HCT116 (cell line): ENCODE data around the gene LTB4R2. TPM values are rescaled to one million over a fixed set of nuclear protein-coding genes. Genes with fewer than 3 reads are reported as not detected.

Experiments used
- ATAC-seq: fragments of 200-7000 bp; cut with Tn5 transposase; 2 replicates; pipeline ENCODE4 v1.9.1; 2020; ENCODE audit warnings: mild to moderate bottlenecking, moderate library complexity
- BruUV-seq: library from RNA; stranded (reverse); fragments of 400-500 nt; replicated peaks from 2 replicates; lab custom pipeline; 2021; lab: Mats Ljungman, UMichigan
- CTCF ChIA-PET: fragments of 300-600 bp; sonication (Branson Sonifier 250); formaldehyde crosslinking; loops from one replicate; lab custom pipeline; 2021; ENCODE audit warnings: antibody characterized with exemption; lab: Charles Lee
- POLR2A ChIA-PET: fragments of 300-600, 350-600 bp; sonication (Branson Sonifier 250); formaldehyde crosslinking; loops from one replicate; lab custom pipeline; 2021; ENCODE audit warnings: antibody characterized with exemption; lab: Charles Lee
- RAD21 ChIA-PET, 2 experiments: fragments of 300-600 bp; sonication (Branson Sonifier 250); formaldehyde crosslinking; loops; one replicate each; lab custom pipeline; 2023; ENCODE audit warnings: low total read pairs in 2 of 2; ENCODE audit not compliant: uncharacterized antibody in 2 of 2, unreplicated experiment in 2 of 2, low non-redundant PET in 1 of 2; lab: Charles Lee
- DNase-seq: peaks from one replicate; pipeline ENCODE4 v3.0.0-alpha.2; 2010; ENCODE audit warnings: low read depth, low spot score
- H2AFZ ChIP-seq: fragments of 200-600 bp; shearing (Covaris generic), sonication (generic); 2 replicates; pipeline ENCODE4 v1.6.1; 2017; ENCODE audit warnings: low read depth, mixed run types, mixed read lengths, antibody characterized with exemption, low read length; ENCODE audit not compliant: poor library complexity, severe bottlenecking
- H3K27ac ChIP-seq: 2 replicates; pipeline ENCODE4 v1.5.1; 2012; ENCODE audit warnings: low read depth, low read length
- H3K27me3 ChIP-seq: fragments of 200-600 bp; sonication (generic); 2 replicates; pipeline ENCODE4 v1.6.1; 2016; ENCODE audit warnings: mixed run types, low read length, mixed read lengths; ENCODE audit not compliant: insufficient read depth
- H3K36me3 ChIP-seq, 2 experiments: fragments of 200-500 bp in 1 of 2; fragments of 200-600 bp in 1 of 2; sonication (Bioruptor generic) in 1 of 2; sonication (generic) in 1 of 2; 2 replicates each; pipeline versions ENCODE4 v1.5.1 to v1.6.1; 2014 to 2016; ENCODE audit warnings: low read length in 2 of 2, inconsistent platforms in 1 of 2, mixed read lengths in 1 of 2, mixed run types in 1 of 2; ENCODE audit not compliant: insufficient read depth in 2 of 2, control insufficient read depth in 1 of 2
- H3K4me1 ChIP-seq, 2 experiments: fragments of 200-600 bp in 1 of 2; sonication (generic) in 1 of 2; 2 replicates each; pipeline versions ENCODE4 v1.5.1 to v1.6.1; 2012 to 2017; ENCODE audit warnings: low read length in 2 of 2, inconsistent platforms in 1 of 2, mild to moderate bottlenecking in 1 of 2, mixed read lengths in 1 of 2, mixed run types in 1 of 2, moderate library complexity in 1 of 2; ENCODE audit not compliant: insufficient read depth in 2 of 2, control insufficient read depth in 1 of 2
- H3K4me2 ChIP-seq: fragments of 200-600 bp; sonication (generic); 2 replicates; pipeline ENCODE4 v1.6.1; 2017; ENCODE audit warnings: mixed run types, low read length, mixed read lengths
- H3K4me3 ChIP-seq, 2 experiments: fragments of 200-600 bp in 1 of 2; sonication (generic) in 1 of 2; replicated peaks in 1 of 2; 2 replicates each; pipeline ENCODE4 v1.5.1; 2011 to 2016; ENCODE audit warnings: low read length in 2 of 2, control low read depth in 1 of 2, low read depth in 1 of 2, mild to moderate bottlenecking in 1 of 2, mixed read lengths in 1 of 2, mixed run types in 1 of 2
- H3K79me2 ChIP-seq: fragments of 200-600 bp; sonication (generic); 2 replicates; pipeline ENCODE4 v1.6.1; 2017; ENCODE audit warnings: mild to moderate bottlenecking, mixed run types, low read length, moderate library complexity, mixed read lengths; ENCODE audit not compliant: insufficient read depth
- H3K9ac ChIP-seq: fragments of 200-600 bp; sonication (generic); 2 replicates; pipeline ENCODE4 v1.6.1; 2016; ENCODE audit warnings: low read length, mixed read lengths
- H3K9me2 ChIP-seq: fragments of 200-600 bp; sonication (generic), shearing (Covaris generic); 2 replicates; pipeline ENCODE4 v1.6.1; 2017; ENCODE audit warnings: mixed run types, mild to moderate bottlenecking, moderate library complexity; ENCODE audit not compliant: insufficient read depth
- H3K9me3 ChIP-seq, 2 experiments: fragments of 200-500 bp in 1 of 2; fragments of 200-600 bp in 1 of 2; sonication (Bioruptor generic) in 1 of 2; sonication (generic) in 1 of 2; 2 replicates each; pipeline ENCODE4 v1.6.1; 2014 to 2017; ENCODE audit warnings: low read length in 2 of 2, mixed read lengths in 2 of 2, inconsistent platforms in 1 of 2, low read depth in 1 of 2, mild to moderate bottlenecking in 1 of 2, mixed run types in 1 of 2, moderate library complexity in 1 of 2; ENCODE audit not compliant: control insufficient read depth in 1 of 2, insufficient read depth in 1 of 2
- H4K20me1 ChIP-seq: fragments of 200-600 bp; sonication (generic), shearing (Covaris generic); 2 replicates; pipeline ENCODE4 v1.6.1; 2017; ENCODE audit warnings: mixed run types, mild to moderate bottlenecking, moderate library complexity; ENCODE audit not compliant: insufficient read depth
- CBX3 ChIP-seq: IDR thresholded peaks from 2 replicates; pipeline ENCODE4 v1.6.1; 2012; ENCODE audit warnings: low read depth
- ELF1 ChIP-seq: IDR thresholded peaks from 2 replicates; pipeline ENCODE4 v1.6.1; 2012; ENCODE audit warnings: low read depth, borderline replicate concordance
- JUND ChIP-seq: IDR thresholded peaks from 2 replicates; pipeline ENCODE4 v1.6.1; 2012
- POLR2A ChIP-seq: IDR thresholded peaks from 2 replicates; pipeline ENCODE4 v1.7.0; 2011; ENCODE audit warnings: borderline replicate concordance; ENCODE audit not compliant: insufficient read depth, insufficient read length; ENCODE audit errors: extremely low read depth
- SIN3A ChIP-seq: IDR thresholded peaks from 2 replicates; pipeline ENCODE4 v1.6.1; 2012; ENCODE audit warnings: low read depth
- SRF ChIP-seq: IDR thresholded peaks from 2 replicates; pipeline ENCODE4 v1.6.1; 2012; ENCODE audit warnings: low read depth
- YY1 ChIP-seq: IDR thresholded peaks from 2 replicates; pipeline ENCODE4 v1.6.1; 2011; ENCODE audit warnings: low read length, low read depth, moderate library complexity, mild to moderate bottlenecking; ENCODE audit not compliant: insufficient replicate concordance; ENCODE audit errors: extremely low read depth
- ZBTB33 ChIP-seq: IDR thresholded peaks from 2 replicates; pipeline ENCODE4 v1.6.1; 2011; ENCODE audit warnings: mild to moderate bottlenecking, low read length, moderate library complexity; ENCODE audit not compliant: insufficient replicate concordance; ENCODE audit errors: extremely low read depth
- ZFX ChIP-seq: fragments of 450-650 bp; IDR thresholded peaks from 2 replicates; pipeline ENCODE4 v1.6.1; 2017
- intact Hi-C: fragments of 100-400 bp; cut with micrococcal nuclease; formaldehyde crosslinking; loops from 2 replicates; pipeline ENCODE4 v1.10.0; 2022
- total RNA-seq: library from RNA; stranded (reverse); gene quantifications from one replicate; pipeline ENCODE4 v1.2.1, GENCODE V29; 2021; ENCODE audit not compliant: unreplicated experiment
- TF ChIP-seq, protein P1 (sequence below), 3 experiments: fragments of 200-600 bp in 1 of 3; sonication (generic) in 1 of 3; IDR thresholded peaks in 2 of 3; conservative IDR thresholded peaks in 1 of 3; 2 replicates each; pipeline ENCODE4 v1.5.1; 2012 to 2017; ENCODE audit warnings: low read depth in 2 of 3, low read length in 2 of 3, antibody characterized with exemption in 1 of 3, borderline replicate concordance in 1 of 3, control low read depth in 1 of 3, mild to moderate bottlenecking in 1 of 3, mixed read lengths in 1 of 3, mixed run types in 1 of 3, moderate library complexity in 1 of 3; ENCODE audit not compliant: insufficient read depth in 1 of 3
- TF ChIP-seq, protein P2 (sequence below): IDR thresholded peaks from 2 replicates; pipeline ENCODE4 v1.6.1; 2012

LTB4R2 gene
- total RNA-seq, 1 experiment from 2014 or later: 15.4 TPM

DNA sequence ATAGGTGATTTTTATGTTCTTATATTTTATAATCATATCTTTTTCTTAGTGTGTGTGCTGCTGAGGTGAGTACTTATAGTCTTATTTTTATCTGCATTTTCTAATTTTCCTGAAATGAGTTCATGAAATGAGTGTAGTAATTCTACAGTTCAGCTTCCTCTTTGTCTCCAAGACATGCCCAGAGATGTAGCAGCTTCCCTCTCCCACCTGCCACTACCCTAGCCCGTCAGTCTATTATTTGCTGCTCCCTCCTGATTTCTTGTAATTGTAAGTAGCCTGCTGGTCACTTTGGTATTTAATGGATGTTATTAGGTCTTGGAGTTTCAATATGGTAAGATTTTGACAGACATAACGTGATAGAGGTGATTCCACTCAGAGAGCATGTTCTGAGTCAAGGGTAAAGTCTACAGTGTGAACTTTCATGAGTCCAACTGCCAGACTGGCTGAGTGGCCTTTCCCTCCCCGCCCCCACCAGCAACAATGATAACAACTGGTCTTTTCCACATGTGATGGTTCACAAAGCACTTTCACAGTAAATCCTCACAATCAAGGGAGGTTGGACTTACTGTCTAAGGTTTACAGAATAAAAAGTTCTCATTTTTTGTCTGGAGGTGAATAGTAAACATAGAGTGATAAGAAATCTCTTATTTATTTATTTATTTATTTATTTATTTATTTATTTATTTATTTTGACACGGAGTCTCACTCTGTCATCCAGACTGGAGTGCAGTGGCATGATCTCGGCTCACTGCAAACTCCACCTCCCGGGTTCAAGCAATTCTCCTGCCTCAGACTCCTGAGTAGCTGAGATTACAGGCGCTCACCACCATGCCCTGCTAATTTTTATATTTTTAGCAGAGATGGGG, 34.1 kb downstream of the LTB4R2 start:
- no peak for DNase-seq
- CTCF ChIA-PET: interaction anchor here (2.7 kb wide), 1 partner anchor 88 kb away, joined by 9 read pairs; no protein-coding TSS in a partner anchor
- POLR2A ChIA-PET: no interaction called here
- Histone ChIP-seq H3K36me3 (no peaks in the 10 kb centered on the region), H4K20me1 (no peaks in the 10 kb centered on the region), H3K79me2 (no peaks in the 10 kb centered on the region), H3K27ac (no peak overlapping the region), H3K27me3 (no peaks in the 10 kb centered on the region), H3K9me3 (no peaks in the 10 kb centered on the region), H2AFZ (no peak overlapping the region), H3K4me2 (no peak overlapping the region), H3K4me1 (no peaks in the 10 kb centered on the region), H3K9me2 (no peaks in the 10 kb centered on the region), H3K4me3 (no peak overlapping the region), H3K9ac (no peak overlapping the region)
- no peak for ATAC-seq
- intact Hi-C loops: no loop called here
- RAD21 ChIA-PET: no interaction called here
- no TSS peak for BruUV-seq
- TF ChIP-seq, protein P1, sequence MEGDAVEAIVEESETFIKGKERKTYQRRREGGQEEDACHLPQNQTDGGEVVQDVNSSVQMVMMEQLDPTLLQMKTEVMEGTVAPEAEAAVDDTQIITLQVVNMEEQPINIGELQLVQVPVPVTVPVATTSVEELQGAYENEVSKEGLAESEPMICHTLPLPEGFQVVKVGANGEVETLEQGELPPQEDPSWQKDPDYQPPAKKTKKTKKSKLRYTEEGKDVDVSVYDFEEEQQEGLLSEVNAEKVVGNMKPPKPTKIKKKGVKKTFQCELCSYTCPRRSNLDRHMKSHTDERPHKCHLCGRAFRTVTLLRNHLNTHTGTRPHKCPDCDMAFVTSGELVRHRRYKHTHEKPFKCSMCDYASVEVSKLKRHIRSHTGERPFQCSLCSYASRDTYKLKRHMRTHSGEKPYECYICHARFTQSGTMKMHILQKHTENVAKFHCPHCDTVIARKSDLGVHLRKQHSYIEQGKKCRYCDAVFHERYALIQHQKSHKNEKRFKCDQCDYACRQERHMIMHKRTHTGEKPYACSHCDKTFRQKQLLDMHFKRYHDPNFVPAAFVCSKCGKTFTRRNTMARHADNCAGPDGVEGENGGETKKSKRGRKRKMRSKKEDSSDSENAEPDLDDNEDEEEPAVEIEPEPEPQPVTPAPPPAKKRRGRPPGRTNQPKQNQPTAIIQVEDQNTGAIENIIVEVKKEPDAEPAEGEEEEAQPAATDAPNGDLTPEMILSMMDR (IDR thresholded peaks at IDR 0.05 in 2 of 3, conservative IDR thresholded peaks at IDR 0.05 in 1 of 3; ENCODE audit: borderline replicate concordance in 1 of 3, insufficient read depth in 1 of 3, low read depth in 2 of 3, low read length in 2 of 3): no peak
- no peak for TF ChIP-seq ELF1
- TF ChIP-seq YY1: no peak
- no peak for TF ChIP-seq ZFX
- TF ChIP-seq SIN3A: no peak
- no peak for TF ChIP-seq CBX3
- no peak for TF ChIP-seq JUND
- TF ChIP-seq ZBTB33: no peak
- TF ChIP-seq POLR2A: no peak
- TF ChIP-seq, protein P2, sequence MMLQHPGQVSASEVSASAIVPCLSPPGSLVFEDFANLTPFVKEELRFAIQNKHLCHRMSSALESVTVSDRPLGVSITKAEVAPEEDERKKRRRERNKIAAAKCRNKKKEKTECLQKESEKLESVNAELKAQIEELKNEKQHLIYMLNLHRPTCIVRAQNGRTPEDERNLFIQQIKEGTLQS: no peak
- no peak for TF ChIP-seq SRF
